ENCODE measurements around the gene RALGAPA2. TPM values are rescaled to one million over a fixed set of nuclear protein-coding genes. Genes with fewer than 3 reads are reported as not detected.

RALGAPA2 gene
- total RNA-seq, 1 experiment from 2014 or later = 13.4 TPM

DNA sequence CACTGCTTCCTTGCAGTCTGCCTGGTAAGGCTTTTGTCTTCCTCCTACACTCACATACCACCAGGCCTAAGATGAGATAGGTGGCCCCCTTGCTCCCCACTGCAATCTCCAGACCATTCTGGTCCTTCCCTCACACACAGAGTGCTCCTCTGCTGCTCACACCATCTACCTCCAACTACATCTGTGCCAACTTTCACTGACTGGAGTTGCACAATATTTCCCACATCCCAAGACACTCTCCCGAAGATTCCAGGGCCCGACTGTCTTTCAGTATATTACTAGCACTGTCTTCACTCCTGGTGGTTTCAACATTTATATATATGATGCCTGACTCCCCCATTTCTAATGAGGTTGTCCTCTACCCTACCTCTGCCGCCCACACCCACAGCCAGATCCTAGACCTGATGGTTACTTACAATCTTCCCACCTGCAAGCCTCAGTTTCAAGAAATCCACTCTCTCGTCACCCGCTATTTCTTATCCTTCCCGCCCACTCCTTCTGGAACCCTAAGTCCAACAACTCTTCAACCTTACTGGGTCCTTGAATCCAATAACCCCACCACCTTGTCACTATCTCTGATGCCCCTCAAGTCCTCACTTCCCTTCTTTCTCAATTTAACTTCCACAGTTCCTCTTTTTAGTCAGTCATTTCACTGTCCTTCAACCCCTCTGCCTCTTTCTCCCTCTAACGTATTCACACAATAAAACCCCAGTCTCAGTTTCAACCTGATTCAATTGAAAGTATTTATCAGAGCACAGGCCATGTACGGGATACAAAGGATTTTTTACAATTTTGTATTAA is 21.6 kb downstream of the RALGAPA2 start:
- Histone ChIP-seq H3K4me1 (ENCODE audit: control insufficient read depth, insufficient read depth, low read length) (no peaks in the 10 kb centered on the region), H3K27ac (ENCODE audit: low read length) (no peak overlapping the region), H3K36me3 (ENCODE audit: control insufficient read depth, insufficient read depth, low read length) (no peaks in the 10 kb centered on the region), H3K9me3 (ENCODE audit: control insufficient read depth, insufficient read depth, low read depth, low read length) (no peaks in the 10 kb centered on the region), H3K27me3 (ENCODE audit: control insufficient read depth, insufficient read depth, low read length) (no peaks in the 10 kb centered on the region), H3K4me3 (ENCODE audit: low read depth in 2 of 2, low read length in 2 of 2) (no peak overlapping the region)
- in situ Hi-C loops (cut with HindIII; ENCODE audit: low pct_unique_long_range_greater_than_20kb, low sequenced_read_pairs) = no loop called here
- no TSS peak for BruUV-seq (replicated peaks)
- intact Hi-C loops (cut with micrococcal nuclease; ENCODE audit: unreplicated experiment) = no loop called here
- no peak for ATAC-seq
- CTCF ChIA-PET = no interaction called here
- TF ChIP-seq TCF7L2 (IDR thresholded peaks at IDR 0.05; ENCODE audit: low read depth, low read length) (no peak), POLR2AphosphoS5 (IDR thresholded peaks at IDR 0.05; ENCODE audit: low read depth, low read length) (no peak), SIN3A (IDR thresholded peaks at IDR 0.05; ENCODE audit: borderline replicate concordance, insufficient read depth, low read depth, low read length) (no peak)
- TF ChIP-seq, protein P1, sequence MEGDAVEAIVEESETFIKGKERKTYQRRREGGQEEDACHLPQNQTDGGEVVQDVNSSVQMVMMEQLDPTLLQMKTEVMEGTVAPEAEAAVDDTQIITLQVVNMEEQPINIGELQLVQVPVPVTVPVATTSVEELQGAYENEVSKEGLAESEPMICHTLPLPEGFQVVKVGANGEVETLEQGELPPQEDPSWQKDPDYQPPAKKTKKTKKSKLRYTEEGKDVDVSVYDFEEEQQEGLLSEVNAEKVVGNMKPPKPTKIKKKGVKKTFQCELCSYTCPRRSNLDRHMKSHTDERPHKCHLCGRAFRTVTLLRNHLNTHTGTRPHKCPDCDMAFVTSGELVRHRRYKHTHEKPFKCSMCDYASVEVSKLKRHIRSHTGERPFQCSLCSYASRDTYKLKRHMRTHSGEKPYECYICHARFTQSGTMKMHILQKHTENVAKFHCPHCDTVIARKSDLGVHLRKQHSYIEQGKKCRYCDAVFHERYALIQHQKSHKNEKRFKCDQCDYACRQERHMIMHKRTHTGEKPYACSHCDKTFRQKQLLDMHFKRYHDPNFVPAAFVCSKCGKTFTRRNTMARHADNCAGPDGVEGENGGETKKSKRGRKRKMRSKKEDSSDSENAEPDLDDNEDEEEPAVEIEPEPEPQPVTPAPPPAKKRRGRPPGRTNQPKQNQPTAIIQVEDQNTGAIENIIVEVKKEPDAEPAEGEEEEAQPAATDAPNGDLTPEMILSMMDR (IDR thresholded peaks at IDR 0.05) = no peak
- TF ChIP-seq, protein P2, sequence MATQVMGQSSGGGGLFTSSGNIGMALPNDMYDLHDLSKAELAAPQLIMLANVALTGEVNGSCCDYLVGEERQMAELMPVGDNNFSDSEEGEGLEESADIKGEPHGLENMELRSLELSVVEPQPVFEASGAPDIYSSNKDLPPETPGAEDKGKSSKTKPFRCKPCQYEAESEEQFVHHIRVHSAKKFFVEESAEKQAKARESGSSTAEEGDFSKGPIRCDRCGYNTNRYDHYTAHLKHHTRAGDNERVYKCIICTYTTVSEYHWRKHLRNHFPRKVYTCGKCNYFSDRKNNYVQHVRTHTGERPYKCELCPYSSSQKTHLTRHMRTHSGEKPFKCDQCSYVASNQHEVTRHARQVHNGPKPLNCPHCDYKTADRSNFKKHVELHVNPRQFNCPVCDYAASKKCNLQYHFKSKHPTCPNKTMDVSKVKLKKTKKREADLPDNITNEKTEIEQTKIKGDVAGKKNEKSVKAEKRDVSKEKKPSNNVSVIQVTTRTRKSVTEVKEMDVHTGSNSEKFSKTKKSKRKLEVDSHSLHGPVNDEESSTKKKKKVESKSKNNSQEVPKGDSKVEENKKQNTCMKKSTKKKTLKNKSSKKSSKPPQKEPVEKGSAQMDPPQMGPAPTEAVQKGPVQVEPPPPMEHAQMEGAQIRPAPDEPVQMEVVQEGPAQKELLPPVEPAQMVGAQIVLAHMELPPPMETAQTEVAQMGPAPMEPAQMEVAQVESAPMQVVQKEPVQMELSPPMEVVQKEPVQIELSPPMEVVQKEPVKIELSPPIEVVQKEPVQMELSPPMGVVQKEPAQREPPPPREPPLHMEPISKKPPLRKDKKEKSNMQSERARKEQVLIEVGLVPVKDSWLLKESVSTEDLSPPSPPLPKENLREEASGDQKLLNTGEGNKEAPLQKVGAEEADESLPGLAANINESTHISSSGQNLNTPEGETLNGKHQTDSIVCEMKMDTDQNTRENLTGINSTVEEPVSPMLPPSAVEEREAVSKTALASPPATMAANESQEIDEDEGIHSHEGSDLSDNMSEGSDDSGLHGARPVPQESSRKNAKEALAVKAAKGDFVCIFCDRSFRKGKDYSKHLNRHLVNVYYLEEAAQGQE (IDR thresholded peaks at IDR 0.05; ENCODE audit: insufficient read depth in 1 of 2, low read depth in 2 of 2, low read length in 1 of 2) = no peak
- no peak for DNase-seq (ENCODE audit: low read depth, low spot score)
- POLR2A ChIA-PET = no interaction called here

DNA sequence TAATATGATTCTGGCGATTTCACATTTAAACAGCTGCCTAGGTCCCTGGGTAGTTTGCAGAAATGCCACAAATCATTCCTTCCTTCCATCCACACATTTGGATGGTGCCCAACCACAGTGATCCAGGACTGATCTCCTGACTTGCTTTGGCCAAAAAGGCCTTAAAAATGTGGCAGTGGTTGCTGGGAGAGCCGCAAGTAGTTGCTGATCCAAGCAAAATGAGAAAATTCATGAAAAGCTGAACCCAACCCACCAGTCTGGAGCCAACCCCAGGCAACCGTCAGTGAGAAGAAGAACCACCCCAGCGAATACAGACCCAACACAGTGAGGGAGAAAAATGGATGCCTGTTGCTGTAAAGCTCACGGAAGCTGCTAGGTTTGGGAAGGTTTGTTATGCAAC is 25.1 kb downstream of the RALGAPA2 start:
- CTCF ChIA-PET = no interaction called here
- Histone ChIP-seq H3K27ac (ENCODE audit: low read length) (no peak overlapping the region), H3K27me3 (ENCODE audit: control insufficient read depth, insufficient read depth, low read length) (no peaks in the 10 kb centered on the region), H3K4me1 (ENCODE audit: control insufficient read depth, insufficient read depth, low read length) (no peaks in the 10 kb centered on the region), H3K4me3 (ENCODE audit: low read depth in 2 of 2, low read length in 2 of 2) (no peak overlapping the region), H3K9me3 (ENCODE audit: control insufficient read depth, insufficient read depth, low read depth, low read length) (no peaks in the 10 kb centered on the region), H3K36me3 (ENCODE audit: control insufficient read depth, insufficient read depth, low read length) (no peaks in the 10 kb centered on the region)
- TF ChIP-seq, protein P2 (IDR thresholded peaks at IDR 0.05; ENCODE audit: insufficient read depth in 1 of 2, low read depth in 2 of 2, low read length in 1 of 2) = no peak
- TF ChIP-seq POLR2AphosphoS5 (IDR thresholded peaks at IDR 0.05; ENCODE audit: low read depth, low read length) = no peak
- TF ChIP-seq SIN3A (IDR thresholded peaks at IDR 0.05; ENCODE audit: borderline replicate concordance, insufficient read depth, low read depth, low read length) = no peak
- TF ChIP-seq, protein P1 (IDR thresholded peaks at IDR 0.05) = no peak
- no peak for TF ChIP-seq TCF7L2 (IDR thresholded peaks at IDR 0.05; ENCODE audit: low read depth, low read length)
- POLR2A ChIA-PET = interaction anchor here (0.9 kb wide), 1 partner anchor 12 kb away, joined by 3 read pairs; no protein-coding TSS in a partner anchor
- in situ Hi-C loops (cut with HindIII; ENCODE audit: low pct_unique_long_range_greater_than_20kb, low sequenced_read_pairs) (no loop called here), intact Hi-C loops (cut with micrococcal nuclease; ENCODE audit: unreplicated experiment) (no loop called here)
- ATAC-seq (no peak), DNase-seq (ENCODE audit: low read depth, low spot score) (no peak)
- BruUV-seq (replicated peaks) = no TSS peak

All from Panc1 (cell line).